UCSD-AML1 (cell line): ENCODE results near the gene LTB.

Source experiments
- DNase-seq: peaks from one replicate; lab custom pipeline; 2025; ENCODE audit not compliant: unreplicated experiment; lab: John Stamatoyannopoulos, UW

Gene LTB

DNA sequence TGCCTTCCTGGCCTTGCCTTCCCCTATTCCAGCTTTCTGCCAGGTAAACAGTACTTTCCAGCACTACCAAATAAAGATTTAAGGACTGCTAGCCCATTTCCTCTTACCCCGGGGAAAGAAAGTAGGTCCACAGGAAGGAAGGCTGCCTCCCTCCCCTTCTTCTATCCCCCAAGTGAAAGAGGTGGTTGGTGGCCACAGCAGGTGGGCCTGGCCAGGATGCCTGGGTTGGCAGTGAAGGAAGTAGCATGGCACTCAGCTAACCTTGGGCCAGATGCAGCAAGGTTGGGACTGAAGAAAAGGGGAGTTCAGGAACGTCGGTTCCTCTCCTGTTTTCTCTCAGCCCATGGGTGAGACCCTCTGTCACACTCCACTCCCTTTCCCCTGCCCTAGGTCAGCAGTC, 25.9 kb downstream of the LTB start:
- no peak for DNase-seq

- DNase-seq: peak; percentile 77
These were observed 30.9 kb downstream of the LTB start for GRCh38 chr6:31551371-31551770.

GRCh38 chr6:31548544-31548873, 33.7 kb downstream of the LTB start:
- DNase-seq: no peak

GRCh38 chr6:31547727-31548543, 34.3 kb downstream of the LTB start:
- DNase-seq: no peak

- peak; percentile 95 for DNase-seq
These were observed 35.1 kb downstream of the LTB start, which contains the start of gene NFKBIL1 for GRCh38 chr6:31546958-31547726. TSS of gene NFKBIL1 (plus strand) at chr6:31547608. CDS start at chr6:31547695, 87 bp downstream.

DNA sequence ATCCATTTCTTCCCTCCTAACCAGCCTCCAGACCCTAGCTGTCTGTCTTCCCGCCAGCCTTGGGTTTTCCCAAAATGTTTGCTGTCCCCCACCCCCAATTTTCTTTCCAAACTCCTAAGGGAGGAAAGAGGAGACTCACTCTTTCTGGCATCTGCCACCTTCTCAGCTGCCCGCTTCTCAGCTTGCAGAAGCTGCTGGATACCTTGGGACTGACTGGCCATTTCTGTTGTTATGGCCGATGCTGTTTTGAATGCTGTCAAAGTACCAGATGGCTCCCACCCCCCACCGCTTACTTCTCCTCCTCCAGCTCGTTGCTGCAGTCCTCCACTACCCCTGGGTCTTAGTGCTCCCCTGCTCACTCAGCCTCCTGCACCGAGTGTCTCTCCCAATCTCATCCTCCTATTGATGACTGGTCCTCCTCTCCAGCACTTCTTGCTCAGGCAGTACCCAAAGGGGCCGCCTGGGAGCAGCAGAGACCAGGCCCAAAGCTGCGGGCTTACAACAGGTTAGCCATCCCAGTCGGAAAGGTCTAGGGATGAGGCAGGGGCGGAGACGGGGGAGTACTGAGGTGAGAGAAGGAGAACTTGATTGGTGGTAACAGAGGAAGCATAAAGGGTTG, 35.8 kb downstream of the LTB start, which contains the start of gene ATP6V1G2:
Gene ATP6V1G2, minus strand, starts transcription at position 270 of the 619 bp plus-strand sequence. Its CDS starts 49 bp downstream, at position 221.
- peak; percentile 89 for DNase-seq

DNA sequence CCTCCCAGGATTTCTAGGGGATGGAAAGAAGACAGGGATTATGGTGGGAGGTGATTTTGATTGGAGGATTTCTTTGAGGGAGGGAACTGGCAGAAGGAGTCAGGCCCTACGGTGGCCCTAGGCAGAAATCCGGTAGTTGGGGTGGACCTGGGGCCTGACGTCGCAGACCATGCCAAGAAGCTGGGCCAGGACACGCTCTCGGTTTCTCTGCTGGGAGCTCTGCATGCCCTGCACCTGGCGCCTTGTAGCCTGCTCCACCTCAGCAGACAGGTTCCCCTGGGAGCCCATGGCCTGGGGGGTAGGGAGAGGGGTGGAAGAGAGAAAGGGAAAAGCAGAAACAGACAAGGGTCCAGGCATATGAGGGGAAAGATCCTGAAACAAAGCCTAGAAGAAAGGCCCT, 36.9 kb downstream of the LTB start:
- no peak for DNase-seq

GRCh38 chr6:31544676-31545075, 37.5 kb downstream of the LTB start:
- no peak for DNase-seq

- DNase-seq: no peak
These were observed 38.6 kb downstream of the LTB start for GRCh38 chr6:31543639-31544038.

DNA sequence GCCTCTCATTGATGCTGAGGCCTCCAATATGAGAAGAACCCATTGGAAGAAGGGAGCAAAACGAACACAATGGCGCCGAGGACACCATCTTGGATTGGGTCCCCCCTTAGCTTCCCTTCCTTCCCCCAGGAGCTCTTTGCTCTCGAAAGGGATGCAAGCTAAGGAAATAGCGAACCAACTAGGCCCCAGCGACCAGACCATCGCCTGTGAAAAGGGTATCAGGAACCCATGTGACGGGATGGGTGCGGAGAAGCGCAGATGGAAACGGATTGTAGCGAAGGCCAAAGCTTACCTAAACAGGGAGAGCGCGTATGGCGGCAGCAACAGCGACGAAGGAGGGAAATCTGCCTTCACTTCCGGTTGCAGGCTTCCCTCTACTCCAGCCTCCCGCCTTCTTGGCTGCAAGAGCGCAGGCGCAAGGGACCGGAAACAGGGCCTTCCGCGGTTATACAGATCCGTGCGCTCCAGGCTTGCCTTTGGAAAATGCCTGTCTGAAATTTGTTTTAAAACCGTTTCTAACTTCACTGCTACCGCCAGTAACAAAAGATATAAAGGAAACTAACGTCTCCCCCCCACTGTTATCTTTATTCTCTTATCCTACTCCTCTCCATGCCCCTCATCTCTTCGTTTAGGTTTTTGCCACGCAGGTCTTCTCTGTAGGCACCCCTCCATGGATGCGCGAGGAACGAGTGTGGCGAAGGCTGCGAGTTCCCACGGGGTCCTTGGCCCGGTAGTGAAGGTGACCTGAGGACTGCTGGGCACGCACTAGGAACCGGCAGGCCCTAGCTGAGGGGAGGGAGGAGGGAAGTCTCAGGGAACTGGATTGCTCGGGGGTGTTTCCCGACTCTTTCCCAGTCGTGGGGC, 40.3 kb downstream of the LTB start, which contains the start of gene DDX39B:
Gene DDX39B, minus strand, starts transcription at position 346 of the 864 bp plus-strand sequence. CDS start 1,471 bp downstream, outside the sequence.
- DNase-seq: peak; percentile 93

GRCh38 chr6:31541059-31541657, 41.1 kb downstream of the LTB start:
- DNase-seq: no peak

DNA sequence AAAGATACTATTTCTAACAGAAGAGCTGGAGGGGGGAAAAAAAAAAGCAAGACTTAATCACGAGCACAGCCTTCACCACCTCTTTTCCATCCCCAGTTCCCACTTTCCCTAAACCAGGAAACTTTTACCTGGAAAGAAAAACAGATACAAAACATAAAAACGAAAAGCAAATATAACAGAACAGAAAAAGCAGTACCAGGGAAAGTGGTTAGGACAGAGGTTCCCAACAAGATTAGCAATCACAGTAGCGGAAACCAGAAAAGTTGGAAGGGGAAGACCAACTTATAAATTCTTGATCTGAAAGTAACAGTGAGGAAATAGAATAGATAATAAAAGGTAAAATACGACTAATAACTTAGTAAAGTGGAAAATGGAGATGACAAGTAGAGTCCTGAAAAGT, 41.6 kb downstream of the LTB start:
- DNase-seq: no peak

- DNase-seq: no peak
These were observed 43.3 kb downstream of the LTB start for GRCh38 chr6:31538805-31539400.

DNA sequence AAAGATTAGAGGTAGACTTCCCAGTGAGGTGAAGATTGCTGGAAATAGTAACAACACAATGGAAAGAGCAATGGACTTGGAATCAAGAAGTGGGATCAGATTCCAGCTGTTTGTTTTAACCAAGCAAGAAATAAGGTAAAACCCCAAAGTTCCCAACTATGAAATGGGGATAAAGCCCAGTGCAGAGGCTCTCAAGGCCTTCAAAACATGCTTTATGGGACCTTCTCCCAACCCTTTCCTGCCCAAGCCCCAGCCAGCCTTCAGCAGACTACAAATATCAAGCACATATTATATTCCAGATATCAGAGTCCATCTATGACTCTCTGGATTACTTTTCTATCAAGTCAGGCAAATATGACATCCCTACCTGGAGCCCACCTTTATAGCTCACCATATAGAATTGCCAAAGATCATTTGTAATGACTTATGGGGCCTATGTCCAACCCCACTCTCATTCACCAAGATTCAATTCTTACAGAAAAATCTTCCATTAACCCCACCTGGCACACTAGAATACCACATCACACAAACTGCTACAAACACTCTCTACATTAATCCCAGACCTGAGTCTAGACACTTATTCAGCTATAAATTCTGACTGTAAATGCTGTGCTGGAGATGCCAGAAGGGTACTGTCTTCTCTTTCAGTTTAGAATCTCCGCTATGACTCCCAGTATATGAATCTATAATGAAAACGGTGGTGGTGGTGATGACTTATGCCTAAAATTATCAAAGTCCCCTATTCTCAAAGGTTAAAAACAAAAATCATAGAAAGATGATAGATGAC, 46.5 kb downstream of the LTB start:
- no peak for DNase-seq

DNA sequence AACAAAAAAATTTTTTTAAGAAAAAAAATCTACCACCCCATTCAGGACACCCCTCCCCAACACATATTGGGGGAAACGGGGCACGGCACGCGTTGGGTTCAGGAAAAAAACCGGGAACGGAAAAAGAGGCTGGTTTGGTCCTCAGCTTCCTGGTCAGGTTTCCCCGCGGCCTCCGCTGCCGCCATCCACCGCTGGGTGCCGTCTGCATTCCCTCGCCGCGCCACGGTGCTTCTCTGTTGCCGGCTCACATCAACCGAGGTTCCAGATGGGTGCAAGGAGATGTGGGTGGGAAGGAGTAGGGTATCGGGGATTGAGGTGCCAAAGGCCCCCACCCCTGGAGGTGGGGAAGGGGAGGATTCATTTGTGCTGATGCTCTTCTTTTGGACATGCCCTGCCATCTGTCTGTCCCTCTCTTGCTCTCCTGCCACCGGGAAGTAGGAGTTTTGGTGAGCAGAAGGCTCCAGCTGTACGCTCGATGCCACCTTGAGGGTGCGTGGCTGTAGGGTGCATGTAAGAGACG, 47.6 kb downstream of the LTB start:
- DNase-seq: no peak

GRCh38 chr6:31534011-31534410, 48.2 kb downstream of the LTB start:
- DNase-seq: no peak

DNA sequence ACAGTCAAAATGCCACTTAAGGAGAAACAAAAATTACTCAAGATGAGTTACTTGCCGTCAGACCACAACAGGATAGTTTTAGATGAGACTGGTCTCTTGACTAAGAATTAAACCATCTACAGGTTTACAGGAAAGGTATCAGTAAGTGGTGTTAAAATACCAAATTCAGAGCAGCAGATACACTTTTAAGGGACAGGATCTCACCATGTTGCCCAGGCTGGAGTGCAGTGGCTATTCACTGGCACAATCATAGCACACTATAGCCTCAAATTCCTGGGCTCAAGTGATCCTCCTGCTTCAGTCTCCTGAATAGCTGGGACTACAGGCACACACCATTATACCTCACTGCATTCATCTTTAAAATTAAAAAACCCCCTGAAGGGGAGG, 48.8 kb downstream of the LTB start:
- no peak for DNase-seq

DNA sequence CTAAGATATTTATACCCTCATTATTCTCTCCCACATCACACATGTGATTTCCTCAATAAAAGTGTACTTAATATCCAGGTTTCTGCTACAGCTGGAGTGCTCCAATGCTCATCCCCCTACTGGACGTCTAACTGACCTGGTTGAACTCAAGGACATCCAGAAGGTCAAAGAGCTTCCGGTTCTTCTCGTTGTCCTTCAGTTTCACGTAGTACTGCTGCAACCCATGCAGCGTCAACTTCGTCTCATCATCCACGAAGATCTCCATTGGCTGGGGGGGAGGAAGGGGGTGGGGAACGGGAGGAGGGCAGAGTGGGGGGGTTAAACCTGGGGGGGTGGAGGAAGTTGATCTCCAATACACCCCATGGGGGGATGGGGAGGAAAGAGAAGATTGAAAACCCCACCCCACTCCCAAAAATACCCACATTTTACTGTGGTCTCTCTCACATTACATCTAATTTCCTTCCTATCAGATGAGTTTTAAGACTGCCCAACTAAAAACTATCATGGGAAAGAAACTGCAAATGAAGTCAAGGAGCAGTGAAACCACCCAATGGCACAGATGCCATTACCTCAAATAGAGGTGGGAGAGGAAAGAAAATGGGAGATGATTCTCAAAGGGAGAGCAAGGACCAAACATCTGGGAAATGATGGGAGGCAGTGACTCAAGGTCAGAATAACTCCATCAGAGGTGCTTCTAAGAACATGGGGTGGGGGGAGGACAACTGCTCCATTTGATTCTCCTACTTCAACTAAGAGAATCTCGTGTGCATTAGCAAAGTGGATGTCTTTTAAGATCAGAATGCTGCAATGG, 49.4 kb downstream of the LTB start:
- no peak for DNase-seq
